T47D (cell line): ENCODE results near the gene C2CD3.

Source experiments
- DNase-seq, 2 experiments: peaks; one replicate each; pipeline versions ENCODE4 v3.0.0 to v3.0.0-alpha.2; 2011 to 2012; ENCODE audit warnings: low read depth in 1 of 2, low spot score in 1 of 2
- JUND ChIP-seq: IDR thresholded peaks from 2 replicates; pipeline ENCODE4 v1.6.1; 2012; ENCODE audit warnings: low read depth
- in situ Hi-C: cut with HindIII; loops from 2 replicates; pipeline ENCODE4 v1.10.0; 2016; ENCODE audit warnings: low sequenced_read_pairs, low pct_unique_long_range_greater_than_20kb

Gene C2CD3

DNA sequence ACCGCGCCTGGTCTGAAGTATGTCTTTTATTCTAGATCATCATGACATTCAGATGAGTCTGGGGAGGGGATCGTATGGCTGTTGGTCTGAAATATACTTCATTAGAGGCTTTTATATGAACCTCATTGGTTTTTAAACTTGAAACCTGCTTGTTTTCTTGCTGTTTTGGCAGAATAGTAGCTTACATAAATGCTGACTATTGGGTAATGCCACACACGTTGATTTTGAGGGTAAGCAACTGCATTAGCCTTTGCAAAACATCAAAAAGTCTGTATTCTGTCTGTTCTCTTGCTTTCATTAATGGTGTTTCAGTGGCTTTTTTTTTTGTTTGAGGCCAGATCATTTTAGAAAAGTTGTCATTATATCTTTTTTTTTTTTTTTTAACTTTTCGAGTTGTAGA is 14.5 kb upstream of the C2CD3 start:
- in situ Hi-C loops, result no loop called here
- no peak for TF ChIP-seq JUND
- no peak for DNase-seq

DNA sequence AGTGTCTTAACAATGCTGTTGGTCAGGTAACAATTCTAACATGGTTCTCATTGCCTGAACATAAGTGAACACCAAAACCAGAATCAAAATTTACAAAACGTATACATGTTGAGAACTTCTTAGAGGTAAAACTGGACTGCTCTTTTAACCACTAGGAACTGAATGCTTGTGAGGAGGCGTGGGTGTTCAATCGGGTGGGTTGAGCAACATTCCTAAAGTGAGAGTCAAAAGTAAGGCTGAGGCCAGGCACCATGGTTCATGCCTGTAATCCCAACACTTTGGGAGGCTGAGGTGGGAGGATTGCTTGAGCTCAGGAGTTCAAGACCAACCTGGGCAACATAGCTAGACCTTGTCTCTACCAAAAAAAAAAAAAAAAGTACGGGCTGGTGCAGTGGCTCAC is 11.8 kb upstream of the C2CD3 start:
- in situ Hi-C loops, result no loop called here
- no peak for TF ChIP-seq JUND
- peak in 1 of 2 experiments; percentile 11 for DNase-seq

DNA sequence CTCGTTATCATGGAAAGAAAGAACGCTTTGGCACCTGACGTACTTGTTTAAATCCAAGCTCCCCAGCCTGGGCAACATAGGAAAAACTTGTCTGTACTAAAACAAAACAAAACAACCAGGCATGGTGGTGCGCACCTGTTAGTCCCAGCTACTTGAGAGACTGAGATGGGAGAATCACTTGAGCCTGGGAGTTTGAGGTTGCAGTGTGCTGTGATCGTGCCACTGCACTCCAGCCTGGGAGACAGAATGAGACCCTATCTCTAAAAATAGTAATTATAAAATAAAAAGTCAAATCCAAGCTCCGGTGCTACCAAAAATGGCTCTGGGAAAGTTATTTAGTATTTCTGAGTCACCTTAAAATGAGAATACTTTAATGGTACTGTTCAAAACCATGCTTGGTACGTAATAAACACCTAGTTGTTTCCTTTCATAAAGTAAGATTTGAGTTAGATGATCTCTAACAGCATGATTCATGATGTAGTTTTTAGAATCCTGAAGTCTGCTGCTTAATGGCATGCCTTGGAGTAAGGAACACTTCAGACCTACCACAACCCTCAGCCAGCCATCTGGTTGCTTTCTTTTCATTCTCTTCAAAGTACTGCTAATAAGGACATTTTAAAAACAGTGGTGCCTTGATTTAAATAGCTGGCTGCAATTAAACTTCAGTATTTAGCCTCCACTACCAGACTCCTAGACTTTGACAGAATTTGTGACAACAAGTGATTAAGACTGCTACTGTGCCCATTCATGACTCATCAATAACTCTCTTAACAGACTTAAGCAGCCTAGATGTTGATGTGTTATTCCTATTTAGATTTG is 8.6 kb upstream of the C2CD3 start:
- no peak for DNase-seq
- in situ Hi-C loops, result no loop called here

DNA sequence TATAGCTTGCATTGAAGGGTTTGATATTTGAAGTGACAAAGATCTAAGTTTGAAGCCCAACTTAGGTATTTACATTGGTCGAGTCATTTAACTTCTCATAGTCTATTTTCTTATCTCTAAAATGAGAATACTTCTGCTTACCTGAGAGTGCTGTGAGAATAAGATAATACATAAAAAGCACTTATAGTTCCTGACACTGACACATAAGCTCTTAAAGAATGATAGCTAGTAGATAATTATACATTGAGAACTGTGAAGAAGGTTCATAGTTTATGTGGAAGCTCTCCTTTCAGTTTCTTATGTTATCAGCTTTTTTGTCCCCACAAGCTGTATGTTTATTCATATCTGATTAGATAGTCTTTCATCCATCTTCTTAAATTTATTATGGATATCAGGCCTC is 5.1 kb upstream of the C2CD3 start:
- in situ Hi-C loops, result no loop called here
- no peak for DNase-seq
- TF ChIP-seq JUND, result no peak

More for the DNA sequence above, 8.6 kb upstream of the C2CD3 start:
- no peak for TF ChIP-seq JUND

DNA sequence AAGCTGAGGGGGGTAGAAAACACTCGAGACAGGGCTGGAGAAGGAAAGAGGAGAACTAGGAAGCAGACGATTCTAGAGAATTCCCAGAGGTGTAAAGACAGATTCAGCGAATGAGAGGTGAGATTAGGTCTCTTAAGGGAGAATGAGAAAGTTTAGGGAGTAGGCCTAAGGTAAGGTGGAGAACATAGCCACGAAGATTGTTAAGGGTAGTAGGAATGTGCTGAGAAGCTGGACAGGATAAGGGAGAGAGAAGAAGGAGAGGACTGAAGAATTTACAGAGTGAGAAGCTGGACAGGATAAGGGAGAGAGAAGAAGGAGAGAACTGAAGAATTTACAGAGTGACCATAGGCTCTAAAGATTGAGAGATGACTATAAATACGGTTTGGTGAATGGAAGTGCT is 1.2 kb upstream of the C2CD3 start:
- in situ Hi-C loops, result no loop called here
- TF ChIP-seq JUND, result no peak
- DNase-seq, result peak in 1 of 2 experiments; percentile 20

DNA sequence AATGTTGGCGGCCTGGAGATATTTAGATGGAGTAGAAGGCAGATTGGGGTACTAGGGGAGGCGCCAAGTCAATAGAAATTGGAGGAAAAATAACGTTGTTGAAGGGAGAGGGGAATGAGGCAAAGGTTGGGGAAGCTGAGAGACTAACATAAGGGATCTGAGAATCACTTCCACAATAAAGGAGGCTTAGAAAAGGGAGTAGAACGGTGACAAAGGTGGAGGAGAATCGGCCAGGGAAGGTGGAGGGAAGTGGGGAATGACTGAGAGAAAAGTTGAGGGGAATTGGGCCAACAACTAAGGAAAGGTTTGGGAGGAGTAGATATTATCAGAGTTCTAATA is 797 bp upstream of the C2CD3 start:
- DNase-seq, result no peak
- no peak for TF ChIP-seq JUND
- in situ Hi-C loops, result no loop called here

DNA sequence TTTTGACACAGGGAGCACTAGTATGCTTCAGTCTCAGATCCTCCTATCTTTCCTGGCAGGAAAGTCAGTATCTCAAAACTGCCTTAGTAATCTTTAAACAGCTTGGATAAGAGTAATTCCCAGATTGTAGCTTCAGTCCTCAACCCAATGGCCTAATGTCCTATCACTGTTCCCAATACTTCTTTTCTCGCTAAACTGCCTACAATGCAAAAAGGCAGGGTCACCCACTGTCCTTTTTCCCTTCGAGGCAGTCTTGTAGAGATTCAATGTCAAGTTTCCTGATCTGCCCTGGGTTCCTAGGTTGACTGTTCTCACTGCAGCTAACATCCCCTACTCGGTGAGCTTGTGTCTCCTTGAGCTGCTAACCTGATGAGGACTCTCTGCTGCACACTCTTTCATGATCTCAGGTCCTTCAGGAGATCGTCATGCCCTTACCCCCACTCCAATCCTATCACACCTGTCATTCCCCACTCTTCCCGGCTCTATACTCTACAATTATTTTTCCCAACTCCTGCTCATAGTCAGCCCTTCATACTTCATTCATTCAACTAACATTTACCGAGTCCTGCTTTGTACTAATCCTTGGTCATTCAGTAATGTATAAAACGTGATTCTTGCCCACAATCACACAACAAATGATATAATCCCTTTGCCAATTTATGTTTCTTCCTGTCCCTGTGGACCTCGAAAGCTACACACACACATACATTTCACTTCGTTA is 904 bp downstream of the C2CD3 start:
- DNase-seq, result no peak
- no peak for TF ChIP-seq JUND
- in situ Hi-C loops, result no loop called here

DNA sequence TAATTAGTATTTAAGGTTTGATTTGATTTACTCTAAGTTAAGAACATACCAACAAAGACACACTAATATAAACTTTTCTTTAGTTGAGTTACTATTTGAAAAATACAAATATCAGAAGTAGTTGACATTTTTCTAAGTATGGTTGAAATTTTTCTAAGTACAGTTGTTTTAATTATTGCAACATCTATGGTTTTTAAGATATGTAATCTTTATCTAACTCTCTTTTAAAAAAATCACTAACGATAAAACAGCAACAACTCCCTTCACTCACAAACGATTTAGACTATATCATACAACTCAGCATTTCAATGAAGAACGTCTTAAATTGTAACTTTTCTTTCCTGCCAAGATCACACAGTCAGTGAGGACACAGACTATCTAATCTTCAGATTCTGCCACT is 2.0 kb downstream of the C2CD3 start:
- TF ChIP-seq JUND, result no peak
- in situ Hi-C loops, result no loop called here
- no peak for DNase-seq

DNA sequence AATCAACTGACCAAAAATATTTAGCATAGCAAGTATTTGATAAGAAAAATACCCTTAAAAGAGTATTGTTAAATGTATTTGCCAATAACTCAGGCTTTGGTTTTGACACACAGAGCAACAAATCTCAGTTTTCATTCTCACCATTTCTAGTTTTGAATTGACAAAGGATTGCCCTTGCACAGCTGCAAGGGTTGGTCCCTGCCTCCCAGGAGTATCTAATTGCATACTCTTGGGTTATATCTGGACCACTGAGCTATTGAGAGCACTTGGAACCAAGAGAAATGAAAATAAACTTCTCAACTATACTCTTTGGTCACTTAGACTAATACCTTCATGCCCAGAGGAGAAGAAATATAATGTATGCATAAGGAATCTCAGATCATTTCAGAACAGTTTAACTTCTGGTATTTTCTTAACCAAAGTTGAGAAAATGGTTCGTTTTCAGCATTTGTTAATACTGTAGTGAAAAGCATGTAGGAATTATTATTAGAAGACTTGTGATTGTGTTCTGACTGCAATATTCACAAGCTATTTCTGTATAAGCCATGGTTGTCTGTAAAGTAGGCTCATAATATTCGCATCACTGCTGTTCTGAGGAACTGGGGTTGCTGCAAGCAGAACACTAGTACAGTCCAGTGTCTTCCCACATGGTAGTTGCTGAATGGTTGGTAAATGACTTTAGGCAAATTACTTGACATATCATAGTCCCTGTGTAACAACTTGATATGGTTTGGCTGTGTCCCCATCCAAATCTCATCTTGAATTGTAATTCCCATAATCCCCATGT is 7.9 kb downstream of the C2CD3 start:
- DNase-seq, result no peak
- in situ Hi-C loops, result no loop called here
- TF ChIP-seq JUND, result no peak

DNA sequence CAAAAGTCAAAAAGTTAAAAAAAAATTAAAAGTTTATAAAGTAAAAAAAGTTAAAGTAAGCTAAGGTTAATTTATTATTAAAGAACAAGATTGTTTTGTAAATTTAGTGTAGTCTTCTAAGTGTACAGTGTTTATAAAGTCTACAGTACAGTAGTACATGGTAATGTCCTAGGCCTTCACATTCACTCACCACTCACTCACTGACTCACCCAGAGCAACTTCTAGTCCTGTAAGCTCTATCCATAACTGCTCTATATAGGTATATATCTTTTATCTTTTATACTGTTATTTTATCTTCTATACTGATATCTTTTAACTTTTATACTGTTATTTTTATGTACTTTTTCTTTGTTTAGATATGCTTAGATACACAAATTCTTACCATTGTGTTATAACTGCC is 11.2 kb downstream of the C2CD3 start:
- TF ChIP-seq JUND, result no peak
- in situ Hi-C loops, result no loop called here
- no peak for DNase-seq

DNA sequence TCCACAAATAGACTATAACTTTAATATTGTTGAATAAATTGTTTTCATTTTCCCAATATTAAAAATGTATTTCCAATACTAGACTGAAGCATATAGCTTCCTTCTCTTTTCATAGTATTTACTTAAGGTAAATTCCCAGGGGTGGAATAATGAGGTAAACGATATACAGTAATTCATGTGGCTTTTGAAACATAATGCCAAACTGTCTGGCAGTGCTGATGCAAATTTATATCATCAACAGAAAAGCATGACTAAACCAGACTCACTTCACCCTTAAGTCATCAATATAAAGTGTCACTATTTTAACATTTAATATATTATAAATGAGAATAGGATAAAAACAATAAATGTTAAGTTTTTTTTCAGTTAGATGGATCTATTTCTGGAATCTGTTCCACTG is 13.6 kb downstream of the C2CD3 start:
- DNase-seq, result no peak
- in situ Hi-C loops, result no loop called here
- TF ChIP-seq JUND, result no peak

DNA sequence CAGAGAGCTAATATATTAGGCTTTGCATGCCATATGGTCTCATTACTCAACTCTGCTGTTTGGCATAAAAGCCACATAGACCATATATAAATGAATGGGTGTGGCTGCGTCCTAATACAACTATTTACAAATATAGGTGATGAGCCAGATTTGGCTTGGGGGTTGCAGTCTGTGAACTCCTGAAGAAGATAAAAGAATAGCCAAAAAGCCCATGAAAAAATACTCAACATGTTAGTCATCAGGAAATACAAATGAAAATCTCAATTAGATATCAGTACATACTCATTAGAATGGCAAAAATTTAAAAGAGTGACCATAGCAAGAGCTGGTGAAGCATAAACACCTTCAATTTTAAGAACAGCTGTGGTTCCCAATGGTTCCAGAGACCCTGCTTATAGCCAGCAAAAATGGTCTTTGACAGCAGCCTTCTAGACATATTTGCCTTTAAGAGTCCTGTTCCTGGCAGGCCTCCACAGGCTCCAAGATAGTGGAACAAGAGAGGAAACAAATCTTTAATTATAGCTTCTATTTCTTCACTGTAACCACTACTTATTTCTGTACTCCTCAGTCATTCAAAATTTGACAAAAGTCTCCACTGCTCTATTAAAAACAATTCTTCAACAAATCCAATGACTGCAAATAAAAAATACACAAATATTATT is 16.1 kb downstream of the C2CD3 start:
- in situ Hi-C loops, result no loop called here
- no peak for DNase-seq

DNA sequence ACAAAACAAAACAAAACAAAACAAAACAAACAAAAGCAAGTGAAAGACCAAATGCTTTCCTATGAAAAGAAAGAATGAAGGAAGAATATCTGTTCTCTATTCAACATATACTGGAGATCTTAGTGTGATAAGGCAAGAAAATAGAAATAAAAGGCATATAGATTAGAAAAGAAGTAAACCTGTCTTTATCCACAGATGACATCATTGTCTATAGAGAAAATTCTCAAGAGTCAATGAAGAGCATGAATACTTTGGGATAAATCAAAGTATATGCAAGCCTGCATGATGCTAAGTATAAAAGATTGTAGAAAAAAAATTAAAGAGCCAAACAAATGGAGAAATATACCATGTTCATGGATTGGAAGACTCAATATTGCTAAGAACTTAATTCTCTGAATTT is 17.6 kb downstream of the C2CD3 start:
- in situ Hi-C loops, result no loop called here
- no peak for DNase-seq
- no peak for TF ChIP-seq JUND

More for the DNA sequence above, 16.1 kb downstream of the C2CD3 start:
- TF ChIP-seq JUND, result no peak
